SU-DHL-6 (cell line): ENCODE results near the gene CAPN13.

Source experiments
- H2AFZ ChIP-seq: fragments of 200-600 bp; sonication (generic); 2 replicates; pipeline ENCODE4 v1.6.1; 2014; ENCODE audit warnings: low read depth, mild to moderate bottlenecking, moderate library complexity, mixed read lengths, antibody characterized with exemption, low read length; ENCODE audit not compliant: severe bottlenecking
- H3F3A ChIP-seq: fragments of 200-600 bp; shearing (Covaris generic); 2 replicates; pipeline ENCODE4 v1.6.0; 2016; ENCODE audit warnings: antibody characterized with exemption, mild to moderate bottlenecking; ENCODE audit not compliant: insufficient read depth
- H3K27ac ChIP-seq: fragments of 200-600 bp; sonication (generic); 2 replicates; pipeline ENCODE4 v1.5.1; 2016; ENCODE audit warnings: low read depth, mild to moderate bottlenecking, low read length, moderate library complexity, mixed read lengths
- H3K27me3 ChIP-seq: fragments of 200-600 bp; sonication (generic), shearing (Covaris generic); 2 replicates; pipeline ENCODE4 v1.6.0; 2014; ENCODE audit warnings: mild to moderate bottlenecking, low read length
- H3K36me3 ChIP-seq: fragments of 200-600 bp; sonication (generic); 2 replicates; pipeline ENCODE4 v1.6.1; 2014; ENCODE audit warnings: mild to moderate bottlenecking, low read length, mixed read lengths
- H3K4me2 ChIP-seq: fragments of 300-600, 200-600 bp; shearing (Covaris generic), sonication (generic); 2 replicates; pipeline ENCODE4 v1.6.0; 2014; ENCODE audit warnings: low read length, low read depth, mild to moderate bottlenecking; ENCODE audit not compliant: poor library complexity, severe bottlenecking
- H3K4me3 ChIP-seq: fragments of 200-600 bp; sonication (generic); 2 replicates; pipeline ENCODE4 v1.5.1; 2014; ENCODE audit warnings: antibody characterized with exemption, low read length, mild to moderate bottlenecking, mixed read lengths; ENCODE audit not compliant: insufficient read depth, poor library complexity, severe bottlenecking
- H3K79me2 ChIP-seq: fragments of 200-600 bp; sonication (generic); 2 replicates; pipeline ENCODE4 v1.6.1; 2014; ENCODE audit warnings: mild to moderate bottlenecking, low read length, moderate library complexity; ENCODE audit not compliant: insufficient read depth
- H3K9ac ChIP-seq: fragments of 200-600 bp; sonication (generic); 2 replicates; pipeline ENCODE4 v1.7.0; 2014; ENCODE audit warnings: mild to moderate bottlenecking, low read length
- H3K9me2 ChIP-seq: fragments of 200-600 bp; sonication (generic); replicated peaks from 2 replicates; pipeline ENCODE4 v1.6.1; 2014; ENCODE audit warnings: low read length; ENCODE audit not compliant: insufficient read depth
- H3K9me3 ChIP-seq: fragments of 200-600 bp; sonication (generic); 2 replicates; pipeline ENCODE4 v1.6.1; 2014; ENCODE audit warnings: low read length, mixed read lengths; ENCODE audit not compliant: insufficient read depth
- H4K20me1 ChIP-seq: fragments of 200-600 bp; sonication (generic); 2 replicates; pipeline ENCODE4 v1.6.1; 2014; ENCODE audit warnings: low read depth, mild to moderate bottlenecking, antibody characterized with exemption, low read length, moderate library complexity, mixed read lengths
- EZH2phosphoT487 ChIP-seq: fragments of 200-600 bp; sonication (generic), shearing (Covaris generic); conservative IDR thresholded peaks from 2 replicates; pipeline ENCODE4 v1.6.1; 2018; ENCODE audit warnings: mild to moderate bottlenecking, antibody characterized with exemption, low read length, moderate library complexity, mixed read lengths
- TF ChIP-seq, protein P1 (sequence below): fragments of 200-600 bp; sonication (generic); IDR thresholded peaks from one replicate; pipeline ENCODE4 v1.5.1; 2017; ENCODE audit warnings: antibody characterized with exemption, mild to moderate bottlenecking, low read length, moderate library complexity; ENCODE audit not compliant: insufficient read depth, poor library complexity, severe bottlenecking

Gene CAPN13

DNA sequence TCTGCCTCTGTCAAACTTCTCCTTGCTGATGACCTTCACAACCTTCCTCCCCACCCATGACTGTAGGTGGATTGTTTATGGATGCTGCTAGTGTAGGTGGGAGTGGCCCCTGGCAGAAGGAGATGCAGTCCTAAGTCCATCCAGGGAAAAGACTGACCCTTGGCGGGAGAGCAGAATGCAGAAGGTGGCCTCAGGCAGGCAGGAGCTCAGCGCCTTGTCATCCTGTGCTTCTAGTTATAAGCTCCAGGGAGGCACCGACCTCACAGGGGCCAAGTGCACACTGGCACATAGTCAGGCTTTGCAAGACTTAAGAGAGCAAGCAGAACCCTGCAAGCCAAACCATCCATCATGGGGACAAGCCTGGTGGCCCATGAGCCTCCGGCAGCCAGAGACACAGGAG lies 74.4 kb downstream of the CAPN13 start:
- Histone ChIP-seq H3K27me3 (no peaks in the 10 kb centered on the region), H4K20me1 (no peaks in the 10 kb centered on the region), H3K4me3 (no peak overlapping the region), H3K36me3 (no peaks in the 10 kb centered on the region), H3K4me2 (no peak overlapping the region), H3K9me3 (no peaks in the 10 kb centered on the region), H3K9me2 (no peaks in the 10 kb centered on the region), H3K9ac (no peak overlapping the region), H3F3A (no peaks in the 10 kb centered on the region), H2AFZ (no peak overlapping the region), H3K27ac (no peak overlapping the region), H3K79me2 (no peaks in the 10 kb centered on the region)
- no peak for TF ChIP-seq EZH2phosphoT487
- TF ChIP-seq, protein P1, sequence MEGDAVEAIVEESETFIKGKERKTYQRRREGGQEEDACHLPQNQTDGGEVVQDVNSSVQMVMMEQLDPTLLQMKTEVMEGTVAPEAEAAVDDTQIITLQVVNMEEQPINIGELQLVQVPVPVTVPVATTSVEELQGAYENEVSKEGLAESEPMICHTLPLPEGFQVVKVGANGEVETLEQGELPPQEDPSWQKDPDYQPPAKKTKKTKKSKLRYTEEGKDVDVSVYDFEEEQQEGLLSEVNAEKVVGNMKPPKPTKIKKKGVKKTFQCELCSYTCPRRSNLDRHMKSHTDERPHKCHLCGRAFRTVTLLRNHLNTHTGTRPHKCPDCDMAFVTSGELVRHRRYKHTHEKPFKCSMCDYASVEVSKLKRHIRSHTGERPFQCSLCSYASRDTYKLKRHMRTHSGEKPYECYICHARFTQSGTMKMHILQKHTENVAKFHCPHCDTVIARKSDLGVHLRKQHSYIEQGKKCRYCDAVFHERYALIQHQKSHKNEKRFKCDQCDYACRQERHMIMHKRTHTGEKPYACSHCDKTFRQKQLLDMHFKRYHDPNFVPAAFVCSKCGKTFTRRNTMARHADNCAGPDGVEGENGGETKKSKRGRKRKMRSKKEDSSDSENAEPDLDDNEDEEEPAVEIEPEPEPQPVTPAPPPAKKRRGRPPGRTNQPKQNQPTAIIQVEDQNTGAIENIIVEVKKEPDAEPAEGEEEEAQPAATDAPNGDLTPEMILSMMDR = no peak

DNA sequence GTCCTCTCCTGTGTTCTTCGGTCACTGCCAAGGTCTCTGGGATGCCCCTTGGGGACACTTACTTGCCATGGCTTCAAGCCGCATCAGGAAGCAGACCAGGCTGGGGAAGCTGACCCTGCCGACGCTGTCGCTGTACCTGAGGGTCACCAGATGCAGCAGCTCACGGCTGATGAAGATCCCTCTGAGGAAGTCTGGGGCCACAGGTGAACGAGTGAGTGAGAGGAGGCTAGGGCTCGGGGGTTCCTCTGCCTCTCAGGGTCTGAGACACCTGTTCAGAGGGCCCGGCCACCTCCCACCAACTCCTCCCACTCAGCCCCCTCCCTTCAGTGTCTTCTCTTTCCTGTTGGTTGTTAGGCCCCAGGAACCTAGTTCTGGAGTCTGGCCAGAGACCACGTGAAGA lies 74.9 kb downstream of the CAPN13 start:
- H4K20me1 ChIP-seq = no peaks in the 10 kb centered on the region
- no peaks in the 10 kb centered on the region for H3F3A ChIP-seq
- H3K4me3 ChIP-seq = no peak overlapping the region
- no peak for TF ChIP-seq EZH2phosphoT487
- TF ChIP-seq, protein P1 = no peak
- no peaks in the 10 kb centered on the region for H3K9me2 ChIP-seq
- no peak overlapping the region for H3K27ac ChIP-seq
- H2AFZ ChIP-seq = no peak overlapping the region
- no peak overlapping the region for H3K4me2 ChIP-seq
- no peak overlapping the region for H3K9ac ChIP-seq
- H3K36me3 ChIP-seq = no peaks in the 10 kb centered on the region
- H3K9me3 ChIP-seq = no peaks in the 10 kb centered on the region
- no peaks in the 10 kb centered on the region for H3K27me3 ChIP-seq
- no peaks in the 10 kb centered on the region for H3K79me2 ChIP-seq

DNA sequence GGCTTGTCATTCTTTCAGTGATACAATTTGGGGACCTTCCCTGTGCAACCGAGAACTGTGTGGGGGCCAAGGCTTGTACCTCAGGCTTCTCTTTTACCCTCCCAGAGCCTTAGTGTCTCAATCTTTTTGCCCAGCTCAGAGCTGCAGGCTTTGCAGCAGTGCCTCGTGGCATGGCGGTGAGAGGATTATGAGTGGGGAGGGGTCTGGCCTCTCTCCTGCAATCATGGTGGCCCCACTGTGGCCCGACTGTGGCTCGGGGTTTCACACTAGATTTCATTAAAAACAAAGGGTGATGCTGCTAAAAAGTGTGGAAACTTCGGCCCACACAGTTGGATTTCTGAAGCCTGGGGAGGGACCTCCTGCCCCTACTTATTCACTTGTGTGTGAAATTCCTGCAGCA lies 75.5 kb downstream of the CAPN13 start:
- TF ChIP-seq, protein P1 = no peak
- no peak for TF ChIP-seq EZH2phosphoT487
- no peak overlapping the region for H2AFZ ChIP-seq
- H3K9me2 ChIP-seq = no peaks in the 10 kb centered on the region
- H3K36me3 ChIP-seq = no peaks in the 10 kb centered on the region
- no peaks in the 10 kb centered on the region for H3K27me3 ChIP-seq
- H3K79me2 ChIP-seq = no peaks in the 10 kb centered on the region
- H3F3A ChIP-seq = no peaks in the 10 kb centered on the region
- no peaks in the 10 kb centered on the region for H4K20me1 ChIP-seq
- H3K9me3 ChIP-seq = no peaks in the 10 kb centered on the region
- H3K4me3 ChIP-seq = no peak overlapping the region
- no peak overlapping the region for H3K4me2 ChIP-seq
- H3K27ac ChIP-seq = no peak overlapping the region
- H3K9ac ChIP-seq = no peak overlapping the region
